Gastroesophageal sphincter (tissue), 4 donors: ENCODE measurements around the gene TMEM108. TPM values are rescaled to one million over a fixed set of nuclear protein-coding genes. Genes with fewer than 3 reads are reported as not detected.

Experiments used
- ATAC-seq: fragments of 150-250 bp; one replicate; pipeline ENCODE4 v1.9.1; 2016; ENCODE audit warnings: mild to moderate bottlenecking, moderate library complexity
- H3K27ac ChIP-seq, 4 donors: fragments of 200-600 bp; sonication (generic) in 3 of 4; 1 replicate in 3 of 4; 2 replicates in 1 of 4; pipeline ENCODE4 v1.5.1; 2016 to 2019
- H3K27me3 ChIP-seq: fragments of 200-600 bp; sonication (generic); one replicate; pipeline ENCODE4 v1.5.1; 2019
- H3K36me3 ChIP-seq, 2 donors: fragments of 200-600 bp; sonication (generic); one replicate each; pipeline ENCODE4 v1.5.1; 2019; ENCODE audit warnings: control low read depth in 1 of 2
- H3K4me1 ChIP-seq, 3 donors: fragments of 200-600 bp; sonication (generic); 1 replicate in 2 of 3; 2 replicates in 1 of 3; pipeline ENCODE4 v1.5.1; 2016 to 2019; ENCODE audit warnings: control low read depth in 2 of 3
- H3K4me3 ChIP-seq, 2 donors: fragments of 200-600 bp; sonication (generic); one replicate each; pipeline ENCODE4 v1.5.1; 2019; ENCODE audit warnings: mild to moderate bottlenecking in 1 of 2, moderate library complexity in 1 of 2
- H3K9me3 ChIP-seq, 3 donors: fragments of 200-600 bp; sonication (generic); one replicate each; pipeline ENCODE4 v1.5.1; 2017 to 2019; ENCODE audit warnings: control low read depth in 2 of 3
- EP300 ChIP-seq: sonication (generic); formaldehyde crosslinking; IDR thresholded peaks from one replicate; pipeline ENCODE4 v1.6.1; 2017; ENCODE audit warnings: antibody characterized with exemption, mild to moderate bottlenecking
- POLR2A ChIP-seq, 2 donors: fragments of 450-650 bp; IDR thresholded peaks; one replicate each; pipeline ENCODE4 v1.6.1; 2017; ENCODE audit warnings: antibody characterized with exemption in 2 of 2, mild to moderate bottlenecking in 2 of 2, moderate library complexity in 1 of 2
- POLR2AphosphoS5 ChIP-seq: sonication (generic); formaldehyde crosslinking; IDR thresholded peaks from one replicate; pipeline ENCODE4 v1.6.1; 2017; ENCODE audit warnings: antibody characterized with exemption
- WGBS, 2 donors: methylation state at CpG; one replicate each; pipeline ENCODE4 v1.1.5; 2018; ENCODE audit warnings: low coverage in 1 of 2; 5-methylcytosine and 5-hydroxymethylcytosine counted together
- total RNA-seq, 4 donors: library from RNA; depleted of rRNA; stranded (reverse); fragments of >200 nt; gene quantifications; one replicate each; pipeline ENCODE4 v1.1.0, GENCODE V29; 2016
- TF ChIP-seq, protein P1 (sequence below), 4 experiments: fragments of 200-600 bp in 2 of 4; fragments of 450-650 bp in 2 of 4; sonication (generic) in 1 of 4; IDR thresholded peaks; one replicate each; pipeline ENCODE4 v1.5.1; 2017 to 2019; ENCODE audit warnings: antibody characterized with exemption in 4 of 4, mild to moderate bottlenecking in 2 of 4, moderate library complexity in 2 of 4

The TMEM108 gene
- total RNA-seq, 4 donors from 2014 or later: 2.7 to 7.3 (median 4.1) TPM

- no peaks in the 10 kb centered on the region for H3K36me3 ChIP-seq
- ATAC-seq: no peak
- H3K9me3 ChIP-seq: no peaks in the 10 kb centered on the region
- 38 to 39% methylated on average over 1 of the region's 1 CpG for WGBS, 2 donors
- H3K27ac ChIP-seq: peak overlapping the region in 2 of 4 donors; percentile 4 to 32
- H3K27me3 ChIP-seq: no peaks in the 10 kb centered on the region
- TF ChIP-seq EP300 (no peak), POLR2A (IDR thresholded peaks at IDR 0.05) (no peak), POLR2AphosphoS5 (no peak)
- TF ChIP-seq, protein P1, sequence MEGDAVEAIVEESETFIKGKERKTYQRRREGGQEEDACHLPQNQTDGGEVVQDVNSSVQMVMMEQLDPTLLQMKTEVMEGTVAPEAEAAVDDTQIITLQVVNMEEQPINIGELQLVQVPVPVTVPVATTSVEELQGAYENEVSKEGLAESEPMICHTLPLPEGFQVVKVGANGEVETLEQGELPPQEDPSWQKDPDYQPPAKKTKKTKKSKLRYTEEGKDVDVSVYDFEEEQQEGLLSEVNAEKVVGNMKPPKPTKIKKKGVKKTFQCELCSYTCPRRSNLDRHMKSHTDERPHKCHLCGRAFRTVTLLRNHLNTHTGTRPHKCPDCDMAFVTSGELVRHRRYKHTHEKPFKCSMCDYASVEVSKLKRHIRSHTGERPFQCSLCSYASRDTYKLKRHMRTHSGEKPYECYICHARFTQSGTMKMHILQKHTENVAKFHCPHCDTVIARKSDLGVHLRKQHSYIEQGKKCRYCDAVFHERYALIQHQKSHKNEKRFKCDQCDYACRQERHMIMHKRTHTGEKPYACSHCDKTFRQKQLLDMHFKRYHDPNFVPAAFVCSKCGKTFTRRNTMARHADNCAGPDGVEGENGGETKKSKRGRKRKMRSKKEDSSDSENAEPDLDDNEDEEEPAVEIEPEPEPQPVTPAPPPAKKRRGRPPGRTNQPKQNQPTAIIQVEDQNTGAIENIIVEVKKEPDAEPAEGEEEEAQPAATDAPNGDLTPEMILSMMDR (IDR thresholded peaks at IDR 0.05): no peak
- no peaks in the 10 kb centered on the region for H3K4me1 ChIP-seq
- no peak overlapping the region for H3K4me3 ChIP-seq
Observed at GRCh38 chr3:133093366-133093765, 55.2 kb downstream of the TMEM108 start.

GRCh38 chr3:133096900-133097613 lies 58.9 kb downstream of the TMEM108 start:
- Histone ChIP-seq H3K27me3 (no peaks in the 10 kb centered on the region), H3K27ac (no peak overlapping the region), H3K36me3 (no peaks in the 10 kb centered on the region), H3K9me3 (no peaks in the 10 kb centered on the region), H3K4me1 (no peaks in the 10 kb centered on the region), H3K4me3 (no peak overlapping the region)
- WGBS, 2 donors: 60 to 67% methylated on average over 3 of the region's 3 CpGs
- ATAC-seq: no peak
- TF ChIP-seq POLR2A (IDR thresholded peaks at IDR 0.05) (no peak), POLR2AphosphoS5 (no peak), EP300 (no peak)
- TF ChIP-seq, protein P1 (IDR thresholded peaks at IDR 0.05): no peak

DNA sequence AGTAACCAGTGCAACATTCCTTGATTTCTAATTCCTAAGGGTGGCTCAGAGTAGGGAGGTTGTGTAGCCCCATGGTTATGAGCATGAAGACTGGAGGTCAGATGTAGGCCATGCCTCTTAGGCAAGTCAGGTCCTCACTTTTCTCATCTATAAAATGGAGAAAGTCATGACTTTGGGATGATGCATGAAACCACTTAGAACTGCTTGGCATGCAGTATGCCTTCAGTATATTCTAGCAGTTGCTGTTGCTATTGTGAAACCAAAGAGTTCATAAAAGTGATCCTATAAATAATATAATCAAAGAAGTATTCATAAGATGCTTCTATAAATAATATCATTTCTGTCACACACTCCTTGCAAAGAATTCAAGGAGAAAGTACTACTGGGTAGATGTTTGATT lies 65.5 kb downstream of the TMEM108 start:
- H3K27me3 ChIP-seq: no peaks in the 10 kb centered on the region
- H3K27ac ChIP-seq: no peak overlapping the region
- no peak for ATAC-seq
- peaks cover 0 to 17% (median 0%) of the 10 kb centered on the region in 3 donors for H3K4me1 ChIP-seq
- TF ChIP-seq POLR2A (IDR thresholded peaks at IDR 0.05) (no peak), POLR2AphosphoS5 (no peak), EP300 (no peak)
- TF ChIP-seq, protein P1 (IDR thresholded peaks at IDR 0.05): no peak
- H3K36me3 ChIP-seq: no peaks in the 10 kb centered on the region
- no peak overlapping the region for H3K4me3 ChIP-seq
- no peaks in the 10 kb centered on the region for H3K9me3 ChIP-seq

DNA sequence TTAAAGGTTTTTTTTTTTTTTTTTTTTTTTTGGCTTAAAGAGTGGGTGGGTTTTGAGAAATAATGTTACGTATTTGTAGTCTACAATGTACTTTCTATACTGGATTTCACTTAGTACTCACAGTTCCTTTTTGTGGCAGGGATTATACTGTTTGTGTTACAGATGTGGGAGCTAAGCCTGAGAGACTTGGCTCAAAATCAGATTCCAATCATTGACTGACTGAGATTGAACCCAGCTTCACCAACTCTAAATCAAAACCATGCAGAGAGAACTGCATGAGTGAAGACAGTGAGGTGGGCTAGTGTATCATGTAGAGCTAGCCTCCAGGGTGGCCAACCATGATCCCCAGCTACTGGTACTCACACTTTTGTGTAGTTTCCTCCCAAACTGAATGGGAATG lies 68.0 kb downstream of the TMEM108 start:
- no peak overlapping the region for H3K4me3 ChIP-seq
- peaks cover 0 to 17% (median 0%) of the 10 kb centered on the region in 3 donors for H3K4me1 ChIP-seq
- no peak for TF ChIP-seq POLR2AphosphoS5
- H3K27me3 ChIP-seq: no peaks in the 10 kb centered on the region
- no peaks in the 10 kb centered on the region for H3K36me3 ChIP-seq
- no peak for ATAC-seq
- no peaks in the 10 kb centered on the region for H3K9me3 ChIP-seq
- no peak overlapping the region for H3K27ac ChIP-seq
- WGBS, 2 donors: 56 to 71% methylated on average over 1 of the region's 1 CpG

- H3K4me1 ChIP-seq: no peaks in the 10 kb centered on the region
- no peaks in the 10 kb centered on the region for H3K9me3 ChIP-seq
- TF ChIP-seq POLR2A (IDR thresholded peaks at IDR 0.05): no peak
- no peak for TF ChIP-seq EP300
- TF ChIP-seq, protein P1 (IDR thresholded peaks at IDR 0.05): no peak
- no peak for TF ChIP-seq POLR2AphosphoS5
- ATAC-seq: no peak
- H3K27me3 ChIP-seq: no peaks in the 10 kb centered on the region
- WGBS, 2 donors: 79 to 96% methylated on average over 2 of the region's 2 CpGs
- H3K27ac ChIP-seq: no peak overlapping the region
- H3K36me3 ChIP-seq: no peaks in the 10 kb centered on the region
- H3K4me3 ChIP-seq: no peak overlapping the region
Observed at GRCh38 chr3:133112666-133113065, 74.5 kb downstream of the TMEM108 start.
